ENCODE measurements around the gene ITGB6.
A peak's percentile ranks its signal among the peaks of the same experiment; 100 is the strongest.

Gene ITGB6

DNA sequence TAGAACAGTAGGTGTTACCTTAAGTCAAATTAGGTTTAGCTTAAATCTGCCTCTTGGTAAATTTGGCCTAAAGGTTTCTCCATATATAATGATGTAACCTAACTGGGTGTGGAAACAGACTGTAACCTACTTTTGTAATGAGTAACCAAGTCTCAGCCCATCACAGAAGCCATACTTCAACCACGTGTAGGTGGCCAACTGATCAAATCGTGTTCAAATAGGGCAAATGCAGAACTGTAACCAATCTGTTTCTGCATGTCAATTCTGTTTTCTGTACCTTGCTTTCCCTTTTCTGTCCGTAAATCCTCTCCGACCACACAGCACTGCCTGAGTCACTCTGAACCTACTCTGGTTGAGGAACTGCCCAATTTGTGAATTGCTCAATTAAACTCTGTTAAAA is 103.7 kb downstream of the ITGB6 start:
- TF ChIP-seq, protein P1, sequence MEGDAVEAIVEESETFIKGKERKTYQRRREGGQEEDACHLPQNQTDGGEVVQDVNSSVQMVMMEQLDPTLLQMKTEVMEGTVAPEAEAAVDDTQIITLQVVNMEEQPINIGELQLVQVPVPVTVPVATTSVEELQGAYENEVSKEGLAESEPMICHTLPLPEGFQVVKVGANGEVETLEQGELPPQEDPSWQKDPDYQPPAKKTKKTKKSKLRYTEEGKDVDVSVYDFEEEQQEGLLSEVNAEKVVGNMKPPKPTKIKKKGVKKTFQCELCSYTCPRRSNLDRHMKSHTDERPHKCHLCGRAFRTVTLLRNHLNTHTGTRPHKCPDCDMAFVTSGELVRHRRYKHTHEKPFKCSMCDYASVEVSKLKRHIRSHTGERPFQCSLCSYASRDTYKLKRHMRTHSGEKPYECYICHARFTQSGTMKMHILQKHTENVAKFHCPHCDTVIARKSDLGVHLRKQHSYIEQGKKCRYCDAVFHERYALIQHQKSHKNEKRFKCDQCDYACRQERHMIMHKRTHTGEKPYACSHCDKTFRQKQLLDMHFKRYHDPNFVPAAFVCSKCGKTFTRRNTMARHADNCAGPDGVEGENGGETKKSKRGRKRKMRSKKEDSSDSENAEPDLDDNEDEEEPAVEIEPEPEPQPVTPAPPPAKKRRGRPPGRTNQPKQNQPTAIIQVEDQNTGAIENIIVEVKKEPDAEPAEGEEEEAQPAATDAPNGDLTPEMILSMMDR (IDR thresholded peaks at IDR 0.05) = no peak
- Histone ChIP-seq H3K4me3 (ENCODE audit: low read depth, low read length) (no peak overlapping the region), H2AFZ (no peak overlapping the region), H3K27me3 (ENCODE audit: control insufficient read depth, insufficient read depth, low read length) (no peaks in the 10 kb centered on the region), H3K27ac (no peak overlapping the region), H3K4me2 (ENCODE audit: low read length) (no peak overlapping the region), H3K79me2 (no peaks in the 10 kb centered on the region), H3K36me3 (ENCODE audit: control insufficient read depth, insufficient read depth, low read length) (no peaks in the 10 kb centered on the region), H3K4me1 (no peaks in the 10 kb centered on the region), H3K9ac (no peak overlapping the region), H3K9me3 (ENCODE audit: control insufficient read depth, low read length) (no peaks in the 10 kb centered on the region)

DNA sequence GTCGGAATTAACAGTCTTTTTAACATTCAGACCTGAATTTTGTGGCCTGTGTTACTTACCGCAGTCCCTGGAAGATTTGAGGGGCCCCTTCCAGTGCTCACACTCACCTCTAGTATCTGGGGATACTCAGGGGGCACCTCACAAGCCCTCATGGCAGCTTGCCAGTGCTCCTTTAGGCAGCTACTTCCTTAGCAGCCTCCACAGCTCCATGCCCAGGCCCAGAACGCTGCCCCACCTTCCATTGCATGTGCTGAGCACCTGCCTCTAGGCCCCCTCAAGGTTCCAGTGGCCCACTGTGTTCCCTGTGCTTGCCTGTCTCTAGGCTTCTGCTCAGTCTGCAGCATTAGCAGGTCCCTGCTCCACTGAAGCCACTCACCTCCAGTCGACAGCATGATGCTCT is 107.6 kb downstream of the ITGB6 start:
- Histone ChIP-seq H3K27ac (no peak overlapping the region), H3K4me2 (ENCODE audit: low read length) (no peak overlapping the region), H3K9me3 (ENCODE audit: control insufficient read depth, low read length) (no peaks in the 10 kb centered on the region), H3K27me3 (ENCODE audit: control insufficient read depth, insufficient read depth, low read length) (no peaks in the 10 kb centered on the region), H3K79me2 (no peaks in the 10 kb centered on the region), H3K4me3 (ENCODE audit: low read depth, low read length) (no peak overlapping the region), H3K4me1 (no peaks in the 10 kb centered on the region), H2AFZ (no peak overlapping the region), H3K9ac (no peak overlapping the region), H3K36me3 (ENCODE audit: control insufficient read depth, insufficient read depth, low read length) (no peaks in the 10 kb centered on the region)
- TF ChIP-seq, protein P1 (IDR thresholded peaks at IDR 0.05) = no peak

DNA sequence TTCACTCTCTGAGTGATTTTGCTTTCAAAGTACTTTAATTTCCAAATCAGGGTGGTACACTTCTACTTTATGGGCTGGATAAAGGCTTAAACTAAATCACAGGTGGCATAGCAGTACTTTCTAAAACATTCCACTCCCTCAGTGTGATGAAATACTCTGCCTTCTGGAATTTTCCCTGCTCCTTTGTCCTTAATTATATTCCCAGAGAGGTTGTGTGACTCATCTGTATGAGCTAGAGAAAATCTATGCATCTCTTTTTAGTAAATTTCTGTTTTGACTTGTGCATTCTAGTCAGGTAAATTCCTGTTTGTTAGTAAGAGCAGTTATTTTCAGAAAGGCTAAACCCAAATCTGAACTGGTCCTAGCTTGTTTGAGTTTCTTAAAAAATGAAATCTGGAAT is 108.7 kb downstream of the ITGB6 start:
- no peaks in the 10 kb centered on the region for H3K79me2 ChIP-seq
- H3K4me2 ChIP-seq (ENCODE audit: low read length) = no peak overlapping the region
- H3K4me1 ChIP-seq = no peaks in the 10 kb centered on the region
- TF ChIP-seq, protein P1 (IDR thresholded peaks at IDR 0.05) = no peak
- H3K9ac ChIP-seq = no peak overlapping the region
- no peaks in the 10 kb centered on the region for H3K27me3 ChIP-seq (ENCODE audit: control insufficient read depth, insufficient read depth, low read length)
- no peak overlapping the region for H3K4me3 ChIP-seq (ENCODE audit: low read depth, low read length)
- H2AFZ ChIP-seq = no peak overlapping the region
- H3K36me3 ChIP-seq (ENCODE audit: control insufficient read depth, insufficient read depth, low read length) = no peaks in the 10 kb centered on the region
- no peak overlapping the region for H3K27ac ChIP-seq
- no peaks in the 10 kb centered on the region for H3K9me3 ChIP-seq (ENCODE audit: control insufficient read depth, low read length)

DNA sequence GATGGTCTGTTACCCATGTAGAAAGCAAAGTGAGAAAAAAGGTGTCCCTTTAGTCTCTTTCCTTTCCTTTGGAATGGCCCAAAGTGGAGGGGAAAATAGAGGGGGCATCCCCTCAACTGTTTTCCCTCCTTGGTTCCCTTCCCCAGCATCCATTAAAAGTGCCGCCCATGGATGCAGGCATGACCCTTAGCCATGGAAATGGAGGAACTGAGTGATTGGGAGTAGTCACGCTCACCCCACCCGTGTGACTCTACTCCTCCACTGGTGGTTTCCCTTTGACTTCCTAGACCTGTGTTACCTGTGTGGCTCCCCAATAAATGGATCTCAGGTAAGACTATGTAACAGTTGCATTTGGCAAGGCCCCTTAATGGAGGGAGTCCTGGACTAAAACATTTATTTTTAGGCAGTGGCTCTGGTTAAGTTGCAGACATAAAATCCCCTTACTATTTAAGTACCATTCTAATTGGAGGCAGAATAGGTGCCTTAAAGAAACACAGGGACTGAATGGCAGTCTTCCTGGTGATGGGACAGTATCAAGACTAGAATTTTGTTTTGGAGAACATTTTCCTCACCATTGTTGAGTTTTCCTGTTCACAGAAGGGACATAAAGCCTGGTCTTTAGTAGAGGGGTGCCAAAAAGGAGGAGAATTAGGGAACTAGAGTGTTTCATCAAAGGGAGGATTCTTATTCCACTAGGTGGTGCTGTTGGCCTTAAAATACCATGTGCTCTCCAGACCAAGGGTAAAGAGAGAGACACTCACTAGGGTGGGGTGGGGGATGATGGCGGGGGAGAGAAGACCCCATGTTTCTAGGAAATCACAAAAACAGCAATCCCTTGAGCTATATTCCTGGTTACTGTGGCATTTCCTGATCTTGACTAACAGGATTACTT is 112.0 kb downstream of the ITGB6 start:
- Histone ChIP-seq H3K27me3 (ENCODE audit: control insufficient read depth, insufficient read depth, low read length) (no peaks in the 10 kb centered on the region), H3K4me2 (ENCODE audit: low read length) (no peak overlapping the region), H3K79me2 (no peaks in the 10 kb centered on the region), H3K36me3 (ENCODE audit: control insufficient read depth, insufficient read depth, low read length) (no peaks in the 10 kb centered on the region), H3K9me3 (ENCODE audit: control insufficient read depth, low read length) (no peaks in the 10 kb centered on the region), H3K4me3 (ENCODE audit: low read depth, low read length) (no peak overlapping the region), H3K9ac (no peak overlapping the region), H3K4me1 (no peaks in the 10 kb centered on the region), H2AFZ (no peak overlapping the region), H3K27ac (no peak overlapping the region)
- TF ChIP-seq, protein P1 (IDR thresholded peaks at IDR 0.05) = no peak

DNA sequence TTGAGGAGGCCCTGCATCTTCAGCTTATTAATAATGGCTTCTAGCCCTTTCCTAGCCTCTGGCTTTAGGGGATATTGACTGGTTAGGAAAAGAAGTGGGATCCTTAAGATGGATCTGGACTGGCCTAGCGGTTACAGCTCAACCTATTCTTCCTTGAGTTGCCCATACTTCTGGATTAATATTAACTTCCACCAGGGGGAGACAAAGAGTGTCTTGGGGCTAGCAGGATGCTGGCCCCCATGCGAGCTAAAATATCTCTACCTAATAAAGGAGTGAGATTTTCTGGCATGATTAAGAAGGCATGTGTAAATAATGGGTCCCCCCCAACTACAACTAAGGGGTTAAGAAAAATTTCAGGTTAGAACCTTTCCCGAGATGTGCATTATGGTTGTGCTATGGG is 114.4 kb downstream of the ITGB6 start:
- TF ChIP-seq, protein P1 (IDR thresholded peaks at IDR 0.05) = peak; percentile 12
- Histone ChIP-seq H3K4me2 (ENCODE audit: low read length) (no peak overlapping the region), H2AFZ (no peak overlapping the region), H3K79me2 (no peaks in the 10 kb centered on the region), H3K9me3 (ENCODE audit: control insufficient read depth, low read length) (no peaks in the 10 kb centered on the region), H3K27ac (no peak overlapping the region), H3K36me3 (ENCODE audit: control insufficient read depth, insufficient read depth, low read length) (no peaks in the 10 kb centered on the region), H3K9ac (no peak overlapping the region), H3K27me3 (ENCODE audit: control insufficient read depth, insufficient read depth, low read length) (no peaks in the 10 kb centered on the region), H3K4me3 (ENCODE audit: low read depth, low read length) (no peak overlapping the region), H3K4me1 (no peaks in the 10 kb centered on the region)

Data from parathyroid adenoma (tissue), 2 donors.